ENCODE data around the gene PIGH.

GRCh38 chr14:67571275-67571990, 28.6 kb downstream of the PIGH start:
- TF ChIP-seq, protein P1, sequence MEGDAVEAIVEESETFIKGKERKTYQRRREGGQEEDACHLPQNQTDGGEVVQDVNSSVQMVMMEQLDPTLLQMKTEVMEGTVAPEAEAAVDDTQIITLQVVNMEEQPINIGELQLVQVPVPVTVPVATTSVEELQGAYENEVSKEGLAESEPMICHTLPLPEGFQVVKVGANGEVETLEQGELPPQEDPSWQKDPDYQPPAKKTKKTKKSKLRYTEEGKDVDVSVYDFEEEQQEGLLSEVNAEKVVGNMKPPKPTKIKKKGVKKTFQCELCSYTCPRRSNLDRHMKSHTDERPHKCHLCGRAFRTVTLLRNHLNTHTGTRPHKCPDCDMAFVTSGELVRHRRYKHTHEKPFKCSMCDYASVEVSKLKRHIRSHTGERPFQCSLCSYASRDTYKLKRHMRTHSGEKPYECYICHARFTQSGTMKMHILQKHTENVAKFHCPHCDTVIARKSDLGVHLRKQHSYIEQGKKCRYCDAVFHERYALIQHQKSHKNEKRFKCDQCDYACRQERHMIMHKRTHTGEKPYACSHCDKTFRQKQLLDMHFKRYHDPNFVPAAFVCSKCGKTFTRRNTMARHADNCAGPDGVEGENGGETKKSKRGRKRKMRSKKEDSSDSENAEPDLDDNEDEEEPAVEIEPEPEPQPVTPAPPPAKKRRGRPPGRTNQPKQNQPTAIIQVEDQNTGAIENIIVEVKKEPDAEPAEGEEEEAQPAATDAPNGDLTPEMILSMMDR (conservative IDR thresholded peaks at IDR 0.05), result peak; percentile 97
- no peak for TF ChIP-seq EZH2 (IDR thresholded peaks at IDR 0.05; ENCODE audit: low read depth)
